GM21528 (cell line): Measurements from ENCODE around the gene FAM89A.
A peak's percentile ranks its signal among the peaks of the same experiment; 100 is the strongest.
"Not testable (repeated sequence)": the region's sequence is repeated elsewhere in the genome, so short reads cannot be mapped to it uniquely, and the experiment has no call there.

Experiments
- ATAC-seq: cut with Tn5 transposase; IDR thresholded peaks from one replicate; pipeline ENCODE4 v1.9.1; 2021; ENCODE audit warnings: mild to moderate bottlenecking, moderate library complexity; ENCODE audit not compliant: unreplicated experiment, low FRiP score

The FAM89A gene

GRCh38 chr1:231058416-231059109 is 18.5 kb upstream of the FAM89A start:
- no peak for ATAC-seq

DNA sequence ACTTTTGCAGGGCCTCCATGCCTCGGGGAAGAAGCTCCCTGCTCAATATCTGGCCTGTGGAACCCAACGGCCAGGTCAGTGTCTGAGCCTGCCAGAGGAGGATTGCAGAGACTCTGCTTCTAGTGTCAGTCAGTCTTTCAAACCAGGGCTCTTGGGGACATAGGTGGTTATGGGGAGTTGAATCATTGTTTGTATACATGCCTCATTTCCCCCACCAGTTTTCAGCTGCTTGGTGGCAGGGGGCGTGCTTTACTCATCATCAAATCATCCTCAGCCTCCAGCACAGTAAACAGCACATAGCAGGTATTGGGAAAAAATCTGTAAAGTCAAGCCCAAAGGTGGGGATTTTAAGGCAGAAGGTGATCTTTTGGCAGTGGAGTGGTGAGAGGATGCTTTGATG is 17.4 kb upstream of the FAM89A start:
- no peak for ATAC-seq

DNA sequence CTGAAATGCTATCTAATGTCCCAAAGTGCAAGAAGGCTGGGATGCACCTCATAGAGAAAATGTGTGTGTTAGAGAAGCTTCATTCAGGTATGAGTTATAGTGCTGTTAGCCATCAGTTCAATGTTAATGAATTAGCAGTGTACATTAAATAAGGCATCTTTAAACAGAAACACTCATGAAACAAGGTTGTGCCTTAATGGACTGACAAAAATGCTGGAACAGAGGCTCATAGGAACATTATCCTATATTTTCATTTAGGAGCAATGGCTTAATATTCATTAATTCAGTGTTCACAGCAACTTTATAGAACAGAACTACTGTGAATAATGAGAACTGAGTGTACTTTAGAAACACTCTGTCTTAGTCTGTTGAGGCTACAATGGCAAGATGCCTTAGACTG is 15.2 kb upstream of the FAM89A start:
- no peak for ATAC-seq

GRCh38 chr1:231053493-231054162 is 13.6 kb upstream of the FAM89A start:
- peak; percentile 70 for ATAC-seq

DNA sequence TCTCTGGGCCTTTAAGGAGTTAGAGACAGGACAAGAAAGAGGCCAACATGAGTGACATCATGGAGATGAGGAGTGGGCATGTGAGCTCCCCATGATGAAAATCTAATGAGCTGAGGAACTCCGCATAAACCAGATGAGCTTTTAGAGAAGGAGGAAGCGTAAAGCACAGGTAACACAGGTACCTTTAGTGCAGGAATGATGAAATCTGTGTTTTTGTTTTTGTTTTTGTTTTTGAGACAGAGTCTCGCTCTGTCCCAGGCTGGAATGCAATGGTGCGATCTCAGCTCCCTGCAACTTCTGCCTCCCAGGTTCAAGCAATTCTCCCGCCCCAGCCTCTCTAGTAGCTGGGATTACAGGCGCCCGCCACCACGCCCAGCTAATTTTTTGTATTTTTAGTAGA is 12.7 kb upstream of the FAM89A start:
- no peak for ATAC-seq

DNA sequence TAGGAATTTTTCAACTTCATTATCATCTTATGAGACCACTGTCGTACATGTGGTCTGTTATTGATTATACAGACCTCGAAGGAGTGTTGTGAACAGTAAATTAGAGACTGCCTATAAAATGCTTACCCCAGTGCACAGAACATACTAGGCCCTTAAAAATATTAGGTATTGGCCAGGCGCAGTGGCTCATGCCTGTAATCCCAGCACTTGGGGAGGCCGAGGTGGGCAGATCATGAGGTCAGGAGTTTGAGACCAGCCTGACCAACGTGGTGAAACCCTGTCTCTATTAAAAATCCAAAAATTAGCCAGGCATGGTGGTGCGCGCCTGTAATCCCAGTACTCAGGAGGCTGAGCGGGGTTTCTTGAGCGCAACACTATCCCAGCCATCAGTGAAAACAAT is 10.9 kb upstream of the FAM89A start:
- ATAC-seq = not testable (repeated sequence)

GRCh38 chr1:231050395-231050794 is 10.3 kb upstream of the FAM89A start:
- ATAC-seq = no peak

- no peak for ATAC-seq
Observed at GRCh38 chr1:231049121-231049979, 9.3 kb upstream of the FAM89A start.

GRCh38 chr1:231048419-231048818 is 8.4 kb upstream of the FAM89A start:
- ATAC-seq = not testable (repeated sequence)

GRCh38 chr1:231047529-231047928 is 7.5 kb upstream of the FAM89A start:
- ATAC-seq = not testable (repeated sequence)

- no peak for ATAC-seq
Observed at GRCh38 chr1:231046730-231047395, 6.8 kb upstream of the FAM89A start.

GRCh38 chr1:231045921-231046729 is 6.1 kb upstream of the FAM89A start:
- not testable (repeated sequence) for ATAC-seq

GRCh38 chr1:231045286-231045685 is 5.2 kb upstream of the FAM89A start:
- no peak for ATAC-seq

GRCh38 chr1:231044588-231044987 is 4.5 kb upstream of the FAM89A start:
- no peak for ATAC-seq

GRCh38 chr1:231041719-231042261 is 1.7 kb upstream of the FAM89A start:
- no peak for ATAC-seq

DNA sequence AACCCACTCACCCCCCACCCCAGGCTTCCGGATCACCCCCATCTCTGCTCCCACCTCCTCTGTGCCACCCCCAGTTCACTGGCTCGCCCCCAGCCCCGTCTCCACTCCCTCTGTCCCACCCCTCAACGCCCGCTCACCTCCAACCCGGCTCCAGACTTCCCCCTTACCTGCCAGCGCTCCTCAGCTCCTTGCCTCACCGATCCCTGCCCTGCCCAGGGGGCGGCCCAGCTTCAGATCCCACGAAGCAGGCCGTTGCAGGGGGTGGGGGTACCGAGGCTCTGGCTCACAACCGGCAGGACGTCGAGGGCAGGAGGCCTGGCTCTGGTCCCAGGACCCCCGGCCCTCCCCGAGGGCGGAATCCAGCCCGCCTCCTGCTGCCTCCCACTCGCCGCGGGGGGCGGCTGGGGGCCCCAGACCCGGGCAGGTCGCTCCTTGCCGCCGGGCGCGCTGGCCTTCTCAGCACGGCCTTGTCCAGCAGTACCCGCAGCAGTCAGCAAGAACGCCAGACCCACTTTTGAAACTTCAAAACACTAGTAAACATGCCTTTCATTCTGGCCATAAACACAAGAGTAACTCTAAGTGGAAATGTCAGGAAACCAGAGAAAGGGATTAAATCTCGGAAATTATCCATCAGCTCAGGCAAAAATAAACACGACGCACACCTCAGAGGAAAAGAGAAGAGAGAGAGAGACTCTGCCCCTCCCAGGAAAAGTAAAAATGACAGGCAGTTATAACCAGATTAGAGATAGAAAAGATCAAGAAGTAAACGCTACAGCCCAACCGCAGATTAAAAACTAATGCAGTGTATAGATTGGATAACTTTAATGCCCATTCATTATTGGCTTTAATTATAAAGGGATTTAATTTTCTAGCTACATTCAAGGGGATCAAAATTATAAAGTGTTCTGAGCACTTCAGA is 1.0 kb upstream of the FAM89A start:
- no peak for ATAC-seq

DNA sequence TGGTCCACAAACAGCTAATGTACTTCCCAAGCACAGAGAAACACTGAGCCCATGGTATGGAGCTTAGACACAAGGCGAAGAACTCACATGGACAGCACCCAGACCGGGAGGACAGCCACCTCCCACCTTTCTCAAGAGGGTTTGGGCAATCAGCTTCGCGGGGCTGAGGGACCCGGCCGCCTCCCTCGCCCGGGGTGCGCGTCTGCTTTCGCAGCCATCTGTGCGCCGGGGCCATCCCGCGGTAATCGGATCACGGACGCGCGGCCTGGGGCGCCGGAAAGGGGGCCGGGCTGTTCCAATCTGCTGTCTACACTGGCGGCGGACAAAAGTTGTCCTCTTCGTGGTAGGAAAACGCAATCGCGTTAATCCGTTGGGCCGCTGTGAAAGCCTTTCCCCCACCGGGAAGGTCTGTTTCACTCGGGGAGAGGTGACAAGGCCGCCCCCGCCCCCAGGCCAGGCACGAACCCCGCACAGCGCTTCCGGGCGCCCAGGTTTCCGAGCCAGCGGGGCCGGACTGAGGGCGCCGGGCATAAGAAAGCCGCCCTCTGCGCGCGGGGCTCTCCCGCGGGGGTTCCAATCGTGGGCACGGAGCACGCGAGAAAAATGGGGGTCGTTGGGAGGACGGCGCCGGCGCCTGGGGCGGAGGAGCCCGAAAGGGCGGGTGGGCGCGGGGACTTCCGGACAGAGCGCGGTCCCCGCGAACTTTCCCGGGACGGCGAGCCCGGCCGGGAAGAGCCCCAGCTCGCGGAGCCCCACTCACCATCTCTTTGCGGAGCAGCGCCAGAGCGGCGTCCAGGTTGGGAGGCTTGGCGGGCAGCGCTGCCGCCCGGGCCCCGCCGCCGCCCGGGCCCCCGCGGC is 664 bp downstream of the FAM89A start:
- peak; percentile 49 for ATAC-seq
